SK-N-SH (cell line): ENCODE measurements around the gene FLRT2. TPM values are rescaled to one million over a fixed set of nuclear protein-coding genes. Genes with fewer than 3 reads are reported as not detected.

Experiments used
- CTCF ChIA-PET: fragments of 300-600, 350-600 bp; formaldehyde crosslinking; extraction: SDS; loops from one replicate; lab custom pipeline; 2021; lab: Yijun Ruan, JAX
- POLR2A ChIA-PET: fragments of 350-600 bp; sonication (Branson Sonifier 250); formaldehyde crosslinking; extraction: SDS; loops from one replicate; lab custom pipeline; 2020; ENCODE audit warnings: antibody characterized with exemption, inconsistent platforms; lab: Yijun Ruan, JAX
- DNase-seq: peaks from one replicate; pipeline ENCODE4 v3.0.0; 2012
- H2AFZ ChIP-seq: fragments of 200-600 bp; sonication (generic); 2 replicates; pipeline ENCODE4 v1.8.1; 2016; ENCODE audit warnings: antibody characterized with exemption, mild to moderate bottlenecking, low read depth
- H3F3A ChIP-seq: fragments of 200-600 bp; sonication (generic); replicated peaks from 2 replicates; pipeline ENCODE3; 2016; ENCODE audit warnings: antibody characterized with exemption, mild to moderate bottlenecking; ENCODE audit not compliant: insufficient read depth
- H3K27ac ChIP-seq, 2 experiments: fragments of 200-500 bp in 1 of 2; fragments of 200-600 bp in 1 of 2; sonication (Bioruptor generic) in 1 of 2; sonication (generic), shearing (Covaris generic) in 1 of 2; 2 replicates each; pipeline versions ENCODE4 v1.5.1 to v1.6.1; 2014 to 2016; ENCODE audit warnings: low read depth in 2 of 2, inconsistent platforms in 1 of 2, low read length in 1 of 2, mild to moderate bottlenecking in 1 of 2, mixed read lengths in 1 of 2
- H3K27me3 ChIP-seq: fragments of 200-600 bp; sonication (generic), shearing (Covaris generic); 2 replicates; pipeline ENCODE4 v1.6.1; 2016; ENCODE audit warnings: mixed run types; ENCODE audit not compliant: insufficient read depth
- H3K36me3 ChIP-seq, 2 experiments: fragments of 200-500 bp in 1 of 2; fragments of 200-600 bp in 1 of 2; sonication (Bioruptor generic) in 1 of 2; sonication (generic) in 1 of 2; replicated peaks in 1 of 2; 2 replicates each; pipeline versions ENCODE3 to v1.5.1; 2014 to 2016; ENCODE audit warnings: low read length in 1 of 2, mild to moderate bottlenecking in 1 of 2; ENCODE audit not compliant: insufficient read depth in 2 of 2, control insufficient read depth in 1 of 2
- H3K4me1 ChIP-seq, 2 experiments: fragments of 200-500 bp in 1 of 2; fragments of 200-600 bp in 1 of 2; sonication (Bioruptor generic) in 1 of 2; sonication (generic), shearing (Covaris generic) in 1 of 2; 2 replicates each; pipeline versions ENCODE4 v1.5.1 to v1.6.1; 2014 to 2016; ENCODE audit warnings: low read depth in 1 of 2, low read length in 1 of 2, mixed run types in 1 of 2; ENCODE audit not compliant: insufficient read depth in 2 of 2, control insufficient read depth in 1 of 2
- H3K4me2 ChIP-seq: fragments of 200-600 bp; sonication (generic), shearing (Covaris generic); 2 replicates; pipeline ENCODE4 v1.6.1; 2017; ENCODE audit warnings: mixed run types
- H3K4me3 ChIP-seq, 2 experiments: fragments of 200-500 bp in 1 of 2; fragments of 200-600 bp in 1 of 2; sonication (Bioruptor generic) in 1 of 2; sonication (generic), shearing (Covaris generic) in 1 of 2; 2 replicates each; pipeline versions ENCODE4 v1.5.1 to v1.8.1; 2014 to 2016; ENCODE audit warnings: low read depth in 2 of 2, inconsistent platforms in 1 of 2, low read length in 1 of 2, mild to moderate bottlenecking in 1 of 2, mixed read lengths in 1 of 2, moderate library complexity in 1 of 2
- H3K79me2 ChIP-seq: fragments of 200-600 bp; sonication (generic); 2 replicates; pipeline ENCODE4 v1.8.1; 2017; ENCODE audit warnings: mild to moderate bottlenecking; ENCODE audit not compliant: insufficient read depth
- H3K9ac ChIP-seq: fragments of 200-600 bp; sonication (generic); 2 replicates; pipeline ENCODE4 v1.6.1; 2017; ENCODE audit warnings: mixed run types
- H3K9me2 ChIP-seq: fragments of 200-600 bp; sonication (generic); 2 replicates; pipeline ENCODE4 v1.6.1; 2017; ENCODE audit warnings: mixed run types
- H3K9me3 ChIP-seq: fragments of 200-600 bp; sonication (generic); 2 replicates; pipeline ENCODE4 v1.6.1; 2017; ENCODE audit warnings: mixed run types, mild to moderate bottlenecking, moderate library complexity
- H4K20me1 ChIP-seq: fragments of 200-600 bp; sonication (generic); 2 replicates; pipeline ENCODE4 v1.6.1; 2017; ENCODE audit warnings: mild to moderate bottlenecking, mixed run types; ENCODE audit not compliant: insufficient read depth
- CTCF ChIP-seq: fragments of 200-600 bp; sonication (generic); IDR thresholded peaks from 2 replicates; pipeline ENCODE4 v1.6.1; 2017; ENCODE audit warnings: antibody characterized with exemption, mild to moderate bottlenecking, moderate library complexity
- ELF1 ChIP-seq: IDR thresholded peaks from 2 replicates; pipeline ENCODE4 v1.4.0; 2012
- EP300 ChIP-seq, 2 experiments: IDR thresholded peaks; 2 replicates each; pipeline versions ENCODE4 v1.4.0 to v1.6.1; 2012; ENCODE audit warnings: borderline replicate concordance in 1 of 2, low read depth in 1 of 2, low read length in 1 of 2
- FOXM1 ChIP-seq: IDR thresholded peaks from 2 replicates; pipeline ENCODE4 v1.4.0; 2012; ENCODE audit warnings: low read depth, mild to moderate bottlenecking
- GABPA ChIP-seq: IDR thresholded peaks from 2 replicates; pipeline ENCODE4 v1.4.0; 2012; ENCODE audit warnings: low read depth, mild to moderate bottlenecking
- GATA2 ChIP-seq: sonication (generic); formaldehyde crosslinking; IDR thresholded peaks from 2 replicates; pipeline ENCODE4 v1.5.0; 2020; ENCODE audit warnings: mild to moderate bottlenecking, missing genetic modification reagents
- MAX ChIP-seq: IDR thresholded peaks from 2 replicates; pipeline ENCODE4 v1.4.0; 2012; ENCODE audit warnings: low read depth
- MEF2A ChIP-seq: IDR thresholded peaks from 2 replicates; pipeline ENCODE4 v1.4.0; 2012; ENCODE audit warnings: low read depth, borderline replicate concordance
- MXI1 ChIP-seq: IDR thresholded peaks from 2 replicates; pipeline ENCODE4 v1.6.1; 2012; ENCODE audit warnings: mild to moderate bottlenecking, low read depth, low read length, improper control_type of control experiment
- NFIC ChIP-seq: IDR thresholded peaks from 2 replicates; pipeline ENCODE4 v1.4.0; 2012; ENCODE audit warnings: borderline replicate concordance
- NRF1 ChIP-seq: IDR thresholded peaks from 2 replicates; pipeline ENCODE4 v1.6.1; 2012; ENCODE audit warnings: low read depth, mild to moderate bottlenecking, low read length
- PBX3 ChIP-seq: IDR thresholded peaks from 2 replicates; pipeline ENCODE4; 2012
- POLR2AphosphoS5 ChIP-seq: IDR thresholded peaks from 2 replicates; pipeline ENCODE4 v1.6.1; 2012; ENCODE audit warnings: low read depth, low read length
- RAD21 ChIP-seq: IDR thresholded peaks from 2 replicates; pipeline ENCODE4 v1.6.1; 2012; ENCODE audit warnings: mild to moderate bottlenecking, low read length
- RCOR1 ChIP-seq: fragments of 150-350 bp; IDR thresholded peaks from 2 replicates; pipeline ENCODE4 v1.6.1; 2017; ENCODE audit warnings: antibody characterized with exemption, low read length
- RFX5 ChIP-seq: IDR thresholded peaks from 2 replicates; pipeline ENCODE4 v1.6.1; 2012; ENCODE audit warnings: mild to moderate bottlenecking, improper control_type of control experiment, low read length
- SIN3A ChIP-seq: IDR thresholded peaks from 2 replicates; pipeline ENCODE4 v1.6.1; 2012; ENCODE audit warnings: low read depth, mild to moderate bottlenecking, low read length, moderate library complexity, borderline replicate concordance
- TCF12 ChIP-seq: IDR thresholded peaks from 2 replicates; pipeline ENCODE4 v1.4.0; 2012
- TEAD4 ChIP-seq: IDR thresholded peaks from 2 replicates; pipeline ENCODE4 v1.4.0; 2012; ENCODE audit warnings: mild to moderate bottlenecking, borderline replicate concordance; ENCODE audit not compliant: insufficient read depth
- USF2 ChIP-seq: fragments of 150-350 bp; IDR thresholded peaks from 2 replicates; pipeline ENCODE4 v1.6.1; 2017; ENCODE audit warnings: antibody characterized with exemption, low read length, low read depth, borderline replicate concordance
- YY1 ChIP-seq: IDR thresholded peaks from 2 replicates; pipeline ENCODE4 v1.4.0; 2012; ENCODE audit warnings: low read depth, mild to moderate bottlenecking
- WGBS: methylation state at CpG from one replicate; pipeline ENCODE4 v1.1.6; 2017; ENCODE audit warnings: low lambda C conversion rate; 5-methylcytosine and 5-hydroxymethylcytosine counted together
- polyA plus RNA-seq, 3 experiments: library from polyadenylated mRNA; depleted of rRNA; stranded (reverse); fragments of >200 nt; gene quantifications; 2 replicates each; pipeline ENCODE4 v1.2.3, GENCODE V29; 2012
- TF ChIP-seq, protein P1 (sequence below): IDR thresholded peaks from 2 replicates; pipeline ENCODE4 v1.6.1; 2012; ENCODE audit warnings: mild to moderate bottlenecking, low read depth, low read length, moderate library complexity

The FLRT2 gene
- polyA plus RNA-seq, 1 of the 3 experiments (the other 2 are of a cell fraction), result 10.8 TPM

DNA sequence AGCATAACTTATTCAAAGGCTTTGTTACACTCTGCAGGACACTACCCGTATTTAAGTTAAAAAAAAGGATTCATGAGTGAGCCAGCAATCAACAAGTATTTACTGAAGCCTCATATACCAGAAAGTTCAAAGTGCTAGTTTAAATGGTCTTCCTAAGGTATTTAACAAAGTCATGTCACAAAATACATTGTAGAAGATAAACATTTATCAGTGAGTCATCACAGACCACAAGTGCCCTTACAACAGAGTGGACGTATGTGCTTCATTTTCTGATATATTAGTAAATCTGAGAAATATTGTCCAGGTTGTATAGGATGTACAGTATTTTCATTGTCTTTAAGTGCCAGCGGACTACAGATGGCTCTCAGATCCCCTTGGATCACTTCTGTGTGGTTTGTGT lies 24.2 kb downstream of the FLRT2 start:
- no peaks in the 10 kb centered on the region for H3K9me2 ChIP-seq
- no peak for DNase-seq
- no peak overlapping the region for H3K4me3 ChIP-seq
- H3K79me2 ChIP-seq, result peaks cover 55% of the 10 kb centered on the region; the same call in 1 of the 2 replicates
- no peaks in the 10 kb centered on the region for H3K9me3 ChIP-seq
- H3K27ac ChIP-seq, result no peak overlapping the region
- no peak; the same call in 1 of the 2 replicates for TF ChIP-seq TCF12
- no peak for TF ChIP-seq CTCF
- TF ChIP-seq PBX3, result no peak
- TF ChIP-seq POLR2AphosphoS5, result no peak
- no peak for TF ChIP-seq MXI1
- no peak for TF ChIP-seq EP300 (IDR thresholded peaks at IDR 0.05; ENCODE audit: borderline replicate concordance in 1 of 2, low read depth in 1 of 2, low read length in 1 of 2)
- TF ChIP-seq SIN3A, result no peak
- no peak for TF ChIP-seq FOXM1
- TF ChIP-seq GABPA, result no peak
- TF ChIP-seq RCOR1, result no peak
- TF ChIP-seq ELF1, result no peak
- no peak for TF ChIP-seq TEAD4
- no peak for TF ChIP-seq NRF1
- TF ChIP-seq MAX, result no peak
- TF ChIP-seq RFX5, result no peak
- TF ChIP-seq RAD21, result no peak
- no peak overlapping the region for H3K4me2 ChIP-seq
- WGBS, result 20% methylated on average over 3 of the region's 3 CpGs
- no peaks in the 10 kb centered on the region for H3K4me1 ChIP-seq
- H3K36me3 ChIP-seq, result peaks cover 0 to 13% of the 10 kb centered on the region in 2 experiments
- no peak overlapping the region for H3K9ac ChIP-seq
- no peak overlapping the region for H2AFZ ChIP-seq
- ChIA-PET POLR2A (no interaction called here), CTCF (no interaction called here)
- peaks cover 10% of the 10 kb centered on the region for H3F3A ChIP-seq
- H3K27me3 ChIP-seq, result no peaks in the 10 kb centered on the region
- no peaks in the 10 kb centered on the region for H4K20me1 ChIP-seq

- no peaks in the 10 kb centered on the region for H3K9me2 ChIP-seq
- H3K4me2 ChIP-seq, result no peak overlapping the region
- H3K4me3 ChIP-seq, result no peak overlapping the region
- H3K9me3 ChIP-seq, result no peaks in the 10 kb centered on the region
- peaks cover 16% of the 10 kb centered on the region for H3F3A ChIP-seq
- no peak overlapping the region for H3K9ac ChIP-seq
- peaks cover 0 to 17% of the 10 kb centered on the region in 2 experiments for H3K36me3 ChIP-seq
- no peak for DNase-seq
- H3K4me1 ChIP-seq, result no peaks in the 10 kb centered on the region
- CTCF ChIA-PET, result interaction anchor here (0.6 to 0.7 kb wide), 2 partner anchors 25 to 87 kb away, joined by 3 read pairs; no protein-coding TSS in a partner anchor
- POLR2A ChIA-PET, result no interaction called here
- H3K79me2 ChIP-seq, result peaks cover 65% of the 10 kb centered on the region; the same call in 1 of the 2 replicates
- 77% methylated on average over 1 of the region's 1 CpG for WGBS
- no peaks in the 10 kb centered on the region for H3K27me3 ChIP-seq
- no peak overlapping the region for H3K27ac ChIP-seq
- H2AFZ ChIP-seq, result no peak overlapping the region
- H4K20me1 ChIP-seq, result no peaks in the 10 kb centered on the region
- TF ChIP-seq GATA2 (CRISPR knock-in tag), result no peak
- TF ChIP-seq NFIC, result no peak
- TF ChIP-seq, protein P1, sequence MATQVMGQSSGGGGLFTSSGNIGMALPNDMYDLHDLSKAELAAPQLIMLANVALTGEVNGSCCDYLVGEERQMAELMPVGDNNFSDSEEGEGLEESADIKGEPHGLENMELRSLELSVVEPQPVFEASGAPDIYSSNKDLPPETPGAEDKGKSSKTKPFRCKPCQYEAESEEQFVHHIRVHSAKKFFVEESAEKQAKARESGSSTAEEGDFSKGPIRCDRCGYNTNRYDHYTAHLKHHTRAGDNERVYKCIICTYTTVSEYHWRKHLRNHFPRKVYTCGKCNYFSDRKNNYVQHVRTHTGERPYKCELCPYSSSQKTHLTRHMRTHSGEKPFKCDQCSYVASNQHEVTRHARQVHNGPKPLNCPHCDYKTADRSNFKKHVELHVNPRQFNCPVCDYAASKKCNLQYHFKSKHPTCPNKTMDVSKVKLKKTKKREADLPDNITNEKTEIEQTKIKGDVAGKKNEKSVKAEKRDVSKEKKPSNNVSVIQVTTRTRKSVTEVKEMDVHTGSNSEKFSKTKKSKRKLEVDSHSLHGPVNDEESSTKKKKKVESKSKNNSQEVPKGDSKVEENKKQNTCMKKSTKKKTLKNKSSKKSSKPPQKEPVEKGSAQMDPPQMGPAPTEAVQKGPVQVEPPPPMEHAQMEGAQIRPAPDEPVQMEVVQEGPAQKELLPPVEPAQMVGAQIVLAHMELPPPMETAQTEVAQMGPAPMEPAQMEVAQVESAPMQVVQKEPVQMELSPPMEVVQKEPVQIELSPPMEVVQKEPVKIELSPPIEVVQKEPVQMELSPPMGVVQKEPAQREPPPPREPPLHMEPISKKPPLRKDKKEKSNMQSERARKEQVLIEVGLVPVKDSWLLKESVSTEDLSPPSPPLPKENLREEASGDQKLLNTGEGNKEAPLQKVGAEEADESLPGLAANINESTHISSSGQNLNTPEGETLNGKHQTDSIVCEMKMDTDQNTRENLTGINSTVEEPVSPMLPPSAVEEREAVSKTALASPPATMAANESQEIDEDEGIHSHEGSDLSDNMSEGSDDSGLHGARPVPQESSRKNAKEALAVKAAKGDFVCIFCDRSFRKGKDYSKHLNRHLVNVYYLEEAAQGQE, result no peak
- TF ChIP-seq POLR2AphosphoS5, result no peak
- no peak for TF ChIP-seq MEF2A
- no peak for TF ChIP-seq TEAD4
- TF ChIP-seq YY1, result no peak
- no peak for TF ChIP-seq USF2
Observed at GRCh38 chr14:85556267-85556666, 26.3 kb downstream of the FLRT2 start.
